IMR-90 (cell line): ENCODE measurements around the gene FAM120A.

Experiments
- CEBPB ChIP-seq: IDR thresholded peaks from 2 replicates; pipeline ENCODE4 v1.6.1; 2012; ENCODE audit warnings: low read depth, low read length, improper control_type of control experiment
- ELK1 ChIP-seq: fragments of 150-350 bp; IDR thresholded peaks from 2 replicates; pipeline ENCODE4 v1.6.1; 2016; ENCODE audit warnings: low read depth, mild to moderate bottlenecking, low read length, moderate library complexity, borderline replicate concordance
- MAFK ChIP-seq: IDR thresholded peaks from 2 replicates; pipeline ENCODE4 v1.6.1; 2012; ENCODE audit warnings: low read depth, low read length, improper control_type of control experiment
- NFE2L2 ChIP-seq: fragments of 150-350 bp; IDR thresholded peaks from 2 replicates; pipeline ENCODE4 v1.6.1; 2016; ENCODE audit warnings: low read depth, mild to moderate bottlenecking, low read length
- POLR2A ChIP-seq: IDR thresholded peaks from 2 replicates; pipeline ENCODE4 v1.6.1; 2012; ENCODE audit warnings: mild to moderate bottlenecking, low read depth, low read length
- RAD21 ChIP-seq: IDR thresholded peaks from 2 replicates; pipeline ENCODE4 v1.6.1; 2012; ENCODE audit warnings: low read length, improper control_type of control experiment
- RCOR1 ChIP-seq: IDR thresholded peaks from 2 replicates; pipeline ENCODE4 v1.6.1; 2012; ENCODE audit warnings: mild to moderate bottlenecking, low read length, improper control_type of control experiment; ENCODE audit not compliant: insufficient replicate concordance
- SMC3 ChIP-seq: fragments of 150-350 bp; IDR thresholded peaks from 2 replicates; pipeline ENCODE4 v1.6.1; 2016; ENCODE audit warnings: low read depth, mild to moderate bottlenecking, antibody characterized with exemption, low read length, moderate library complexity
- TF ChIP-seq, protein P1 (sequence below): conservative IDR thresholded peaks from 2 replicates; pipeline ENCODE4 v1.5.1; 2012; ENCODE audit warnings: mild to moderate bottlenecking, low read depth, low read length, improper control_type of control experiment
- TF ChIP-seq, protein P2 (sequence below): fragments of 150-350 bp; IDR thresholded peaks from 2 replicates; pipeline ENCODE4 v1.6.1; 2017; ENCODE audit warnings: mild to moderate bottlenecking, antibody characterized with exemption, low read length, low read depth

DNA sequence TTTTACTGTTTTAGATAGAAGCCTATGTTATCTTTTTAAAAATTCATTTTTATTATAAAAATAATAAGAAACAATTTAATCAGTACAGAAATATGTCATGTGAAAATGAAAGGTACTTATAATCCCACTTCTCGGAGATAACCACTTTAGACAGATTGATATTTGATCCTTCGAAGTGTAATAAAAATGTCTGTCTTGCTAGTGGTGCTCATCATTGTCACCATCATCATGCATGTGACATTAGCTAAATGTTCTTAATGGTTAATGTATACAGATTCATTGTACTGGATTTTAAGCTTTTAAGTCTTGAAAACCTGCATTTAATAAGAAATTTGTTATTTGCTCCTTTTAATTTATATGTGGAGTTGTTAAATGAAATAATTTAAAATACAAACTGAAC, 32.0 kb downstream of the FAM120A start:
- TF ChIP-seq RAD21: no peak
- TF ChIP-seq NFE2L2: no peak
- TF ChIP-seq, protein P1, sequence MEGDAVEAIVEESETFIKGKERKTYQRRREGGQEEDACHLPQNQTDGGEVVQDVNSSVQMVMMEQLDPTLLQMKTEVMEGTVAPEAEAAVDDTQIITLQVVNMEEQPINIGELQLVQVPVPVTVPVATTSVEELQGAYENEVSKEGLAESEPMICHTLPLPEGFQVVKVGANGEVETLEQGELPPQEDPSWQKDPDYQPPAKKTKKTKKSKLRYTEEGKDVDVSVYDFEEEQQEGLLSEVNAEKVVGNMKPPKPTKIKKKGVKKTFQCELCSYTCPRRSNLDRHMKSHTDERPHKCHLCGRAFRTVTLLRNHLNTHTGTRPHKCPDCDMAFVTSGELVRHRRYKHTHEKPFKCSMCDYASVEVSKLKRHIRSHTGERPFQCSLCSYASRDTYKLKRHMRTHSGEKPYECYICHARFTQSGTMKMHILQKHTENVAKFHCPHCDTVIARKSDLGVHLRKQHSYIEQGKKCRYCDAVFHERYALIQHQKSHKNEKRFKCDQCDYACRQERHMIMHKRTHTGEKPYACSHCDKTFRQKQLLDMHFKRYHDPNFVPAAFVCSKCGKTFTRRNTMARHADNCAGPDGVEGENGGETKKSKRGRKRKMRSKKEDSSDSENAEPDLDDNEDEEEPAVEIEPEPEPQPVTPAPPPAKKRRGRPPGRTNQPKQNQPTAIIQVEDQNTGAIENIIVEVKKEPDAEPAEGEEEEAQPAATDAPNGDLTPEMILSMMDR: no peak
- TF ChIP-seq, protein P2, sequence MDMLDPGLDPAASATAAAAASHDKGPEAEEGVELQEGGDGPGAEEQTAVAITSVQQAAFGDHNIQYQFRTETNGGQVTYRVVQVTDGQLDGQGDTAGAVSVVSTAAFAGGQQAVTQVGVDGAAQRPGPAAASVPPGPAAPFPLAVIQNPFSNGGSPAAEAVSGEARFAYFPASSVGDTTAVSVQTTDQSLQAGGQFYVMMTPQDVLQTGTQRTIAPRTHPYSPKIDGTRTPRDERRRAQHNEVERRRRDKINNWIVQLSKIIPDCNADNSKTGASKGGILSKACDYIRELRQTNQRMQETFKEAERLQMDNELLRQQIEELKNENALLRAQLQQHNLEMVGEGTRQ: no peak
- TF ChIP-seq ELK1: no peak
- no peak for TF ChIP-seq POLR2A
- TF ChIP-seq RCOR1: no peak
- TF ChIP-seq SMC3: no peak
- no peak for TF ChIP-seq CEBPB
- no peak for TF ChIP-seq MAFK
